T-cell (primary cell): ENCODE measurements around the gene TUBA4B. TPM values are rescaled to one million over a fixed set of nuclear protein-coding genes. Genes with fewer than 3 reads are reported as not detected.
A peak's percentile ranks its signal among the peaks of the same experiment; 100 is the strongest.

ENCODE experiments used
- ATAC-seq, 4 experiments: fragments of 200-7000 bp in 3 of 4; fragments of 150-1000 bp in 1 of 4; cut with Tn5 transposase; replicated peaks in 1 of 4; 1 replicate in 3 of 4; 2 replicates in 1 of 4; pipeline ENCODE4 v1.10.0; 2021; ENCODE audit warnings: moderate library complexity in 3 of 4, mild to moderate bottlenecking in 2 of 4, moderate number of reproducible peaks in 1 of 4
- CTCF ChIA-PET, 2 donors: fragments of 300-600 bp; sonication (Branson Sonifier 250); formaldehyde crosslinking; loops; one replicate each; lab custom pipeline; 2022; ENCODE audit warnings: antibody characterized with exemption in 2 of 2; lab: Charles Lee
- POLR2A ChIA-PET, 2 donors: fragments of 300-600 bp; sonication (Branson Sonifier 250); formaldehyde crosslinking; loops; one replicate each; lab custom pipeline; 2022; ENCODE audit warnings: antibody characterized with exemption in 2 of 2; lab: Charles Lee
- DNase-seq, 35 experiments: peaks; one replicate each; pipeline versions ENCODE4 v3.0.0 to v3.0.0-alpha.2; 2013 to 2023
- H3K27ac ChIP-seq: one replicate; pipeline ENCODE4 v1.5.1; 2013; ENCODE audit warnings: low read length
- H3K27me3 ChIP-seq, 2 experiments: replicated peaks in 1 of 2; 1 replicate in 1 of 2; 2 replicates in 1 of 2; pipeline versions ENCODE4 v1.6.1 to v1.7.0; 2013; ENCODE audit warnings: low read length in 1 of 2, mixed read lengths in 1 of 2; ENCODE audit not compliant: control insufficient read depth in 2 of 2, insufficient read depth in 2 of 2; ENCODE audit errors: extremely low read depth in 1 of 2
- H3K36me3 ChIP-seq, 2 donors: 1 replicate in 1 of 2; 2 replicates in 1 of 2; pipeline versions ENCODE4 v1.6.1 to v1.7.0; 2013; ENCODE audit warnings: low read length in 1 of 2; ENCODE audit not compliant: control insufficient read depth in 2 of 2, insufficient read depth in 1 of 2; ENCODE audit errors: extremely low read depth in 1 of 2
- H3K4me1 ChIP-seq, 2 experiments: 1 replicate in 1 of 2; 2 replicates in 1 of 2; pipeline versions ENCODE4 v1.6.1 to v1.7.0; 2013; ENCODE audit warnings: low read length in 2 of 2, mixed read lengths in 1 of 2; ENCODE audit not compliant: insufficient read depth in 2 of 2, control insufficient read depth in 1 of 2; ENCODE audit errors: extremely low read depth in 1 of 2
- H3K4me3 ChIP-seq, 2 donors: 1 replicate in 1 of 2; 2 replicates in 1 of 2; pipeline versions ENCODE4 v1.5.1 to v1.7.0; 2013; ENCODE audit warnings: mild to moderate bottlenecking in 2 of 2, low read length in 1 of 2, moderate library complexity in 1 of 2; ENCODE audit not compliant: control insufficient read depth in 1 of 2; ENCODE audit errors: extremely low read depth in 1 of 2
- H3K9me3 ChIP-seq: 2 replicates; pipeline ENCODE4 v1.7.0; 2013
- H3K27ac Mint-ChIP-seq, 2 donors: one replicate each; pipeline ENCODE4 v1.8.0; 2020 to 2021; ENCODE audit warnings: mild to moderate bottlenecking in 2 of 2, mixed read lengths in 2 of 2
- H3K27me3 Mint-ChIP-seq, 2 donors: one replicate each; pipeline ENCODE4 v1.8.0; 2021 to 2022; ENCODE audit warnings: mixed read lengths in 2 of 2
- H3K36me3 Mint-ChIP-seq: one replicate; pipeline ENCODE4 v1.8.0; 2021; ENCODE audit warnings: mixed read lengths
- H3K4me1 Mint-ChIP-seq, 3 donors: one replicate each; pipeline ENCODE4 v1.8.0; 2020 to 2022; ENCODE audit warnings: mixed read lengths in 3 of 3, mild to moderate bottlenecking in 1 of 3
- H3K4me3 Mint-ChIP-seq, 3 donors: one replicate each; pipeline ENCODE4 v1.8.0; 2020 to 2022; ENCODE audit warnings: mild to moderate bottlenecking in 3 of 3, mixed read lengths in 3 of 3, moderate library complexity in 3 of 3
- H3K9me3 Mint-ChIP-seq, 3 donors: one replicate each; pipeline ENCODE4 v1.8.0; 2020 to 2022; ENCODE audit warnings: mixed read lengths in 3 of 3
- WGBS: methylation state at CpG from one replicate; pipeline ENCODE4 v1.1.5; 2013; ENCODE audit warnings: missing lambda C conversion rate; ENCODE audit not compliant: insufficient coverage; 5-methylcytosine and 5-hydroxymethylcytosine counted together
- total RNA-seq, 35 experiments: library from RNA in 6 of 35; stranded (reverse) in 6 of 35; fragments of 120-200 nt in 1 of 35; gene quantifications; one replicate each; pipeline versions ENCODE4 v1.2.1 to v1.2.4 and lab custom pipeline; 2013 to 2026

The TUBA4B gene
- total RNA-seq, 5 donors from 2014 or later (not counting 1 experiment from before 2014, with no cell fraction given) = not detected

DNA sequence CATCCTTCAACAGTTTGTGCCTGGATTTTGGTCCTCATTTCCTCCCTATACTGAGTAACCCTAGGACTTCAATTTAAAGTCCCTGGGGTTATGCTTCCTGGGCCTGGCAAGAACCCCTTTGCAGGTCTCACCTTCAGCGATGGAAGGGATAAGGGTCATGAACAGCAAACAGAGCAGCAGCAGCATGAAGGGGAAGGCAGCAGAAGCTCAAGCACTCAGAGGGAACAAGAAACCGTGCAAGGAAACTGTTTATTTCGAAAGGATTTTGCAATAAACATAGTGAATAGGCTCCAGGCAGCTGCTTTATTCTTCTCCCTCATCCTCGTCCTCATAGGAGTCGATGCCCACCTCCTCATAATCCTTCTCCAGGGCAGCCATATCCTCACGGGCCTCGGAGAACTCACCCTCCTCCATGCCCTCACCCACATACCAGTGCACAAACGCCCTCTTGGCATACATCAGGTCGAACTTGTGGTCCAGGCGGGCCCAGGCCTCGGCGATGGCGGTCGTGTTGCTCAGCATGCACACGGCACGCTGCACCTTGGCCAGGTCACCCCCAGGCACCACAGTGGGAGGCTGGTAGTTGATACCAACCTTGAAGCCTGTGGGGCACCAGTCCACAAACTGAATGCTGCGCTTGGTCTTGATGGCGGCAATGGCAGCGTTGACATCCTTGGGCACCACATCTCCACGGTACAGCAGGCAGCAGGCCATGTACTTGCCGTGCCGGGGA, 2.8 kb upstream of the TUBA4B start:
- Mint-ChIP-seq H3K4me1 (peaks cover 72 to 76% (median 74%) of the 10 kb centered on the region in 3 donors), H3K9me3 (no peaks in the 10 kb centered on the region), H3K27ac (peak overlapping the region; percentile 98 to 99), H3K4me3 (peak overlapping the region; percentile 75 to 96 (median 83)), H3K36me3 (peaks cover 39% of the 10 kb centered on the region), H3K27me3 (no peaks in the 10 kb centered on the region)
- Histone ChIP-seq H3K27me3 (no peaks in the 10 kb centered on the region), H3K4me3 (peak overlapping the region; percentile 42 to 64), H3K9me3 (no peaks in the 10 kb centered on the region), H3K36me3 (peaks cover 15 to 41% of the 10 kb centered on the region in 2 donors), H3K4me1 (peaks cover 51 to 80% of the 10 kb centered on the region in 2 experiments), H3K27ac (peak overlapping the region; percentile 94)
- WGBS = 76% methylated on average over 17 of the region's 22 CpGs
- ATAC-seq (no peak), DNase-seq (peak in 1 of 35 experiments; percentile 26)
- CTCF ChIA-PET = interaction anchor here in 1 of 2 donors (0.5 to 1.9 kb wide), 5 partner anchors 9 to 91 kb away, joined by 3 to 6 read pairs (median 4); partner anchors contain the start of genes ANKZF1 and ATG9A
- POLR2A ChIA-PET = interaction anchor here (0.5 to 3.0 kb wide), 8 partner anchors 11 to 74 kb away, joined by 3 to 14 read pairs (median 4); partner anchors contain the start of genes DNAJB2 (in 2 of the 2), ANKZF1 (in 1 of the 2), ATG9A (in 1 of the 2) and CNPPD1 (in 1 of the 2)

DNA sequence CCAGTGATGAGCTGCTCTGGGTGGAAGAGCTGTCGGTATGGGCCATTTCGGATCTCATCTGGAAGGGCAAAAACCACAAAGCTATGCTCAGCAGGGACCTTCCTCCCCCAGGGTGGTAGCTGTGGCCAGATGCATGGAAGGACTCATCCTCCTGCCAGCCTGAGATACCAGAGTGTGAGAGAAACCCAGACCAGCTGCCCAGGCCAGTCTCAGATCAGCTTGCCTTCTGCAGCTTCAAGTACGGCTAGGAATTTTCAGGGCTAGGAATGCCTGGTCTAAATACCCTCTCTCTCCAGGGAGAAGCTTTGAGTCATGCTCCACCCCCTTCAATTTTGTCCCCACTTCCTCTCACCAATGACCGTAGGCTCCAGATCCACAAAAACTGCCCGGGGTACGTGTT, 1.4 kb upstream of the TUBA4B start:
- peaks cover 43 to 70% of the 10 kb centered on the region in 2 experiments for H3K4me1 ChIP-seq
- peak overlapping the region; percentile 95 to 99 for H3K4me3 ChIP-seq
- Mint-ChIP-seq H3K27me3 (no peaks in the 10 kb centered on the region), H3K4me3 (peak overlapping the region; percentile 75 to 96 (median 83)), H3K9me3 (no peaks in the 10 kb centered on the region), H3K4me1 (peaks cover 70 to 72% (median 72%) of the 10 kb centered on the region in 3 donors), H3K27ac (peak overlapping the region; percentile 98 to 99), H3K36me3 (peaks cover 39% of the 10 kb centered on the region)
- ChIA-PET CTCF (interaction anchor here (0.8 to 1.2 kb wide), 3 partner anchors 26 to 40 kb away, joined by 3 to 4 read pairs (median 3); partner anchors contain the start of gene DNAJB2 (in 1 of the 2)), POLR2A (interaction anchor here (0.6 to 1.7 kb wide), 6 partner anchors 10 to 965 kb away, joined by 3 to 9 read pairs (median 4); partner anchors contain the start of genes ANKZF1 (in 1 of the 2) and ATG9A (in 1 of the 2))
- H3K27ac ChIP-seq = peak overlapping the region; percentile 94
- no peaks in the 10 kb centered on the region for H3K27me3 ChIP-seq
- 71% methylated on average over 1 of the region's 6 CpGs for WGBS
- DNase-seq (no peak), ATAC-seq (no peak)
- H3K9me3 ChIP-seq = no peaks in the 10 kb centered on the region
- H3K36me3 ChIP-seq = peaks cover 15 to 41% of the 10 kb centered on the region in 2 donors

DNA sequence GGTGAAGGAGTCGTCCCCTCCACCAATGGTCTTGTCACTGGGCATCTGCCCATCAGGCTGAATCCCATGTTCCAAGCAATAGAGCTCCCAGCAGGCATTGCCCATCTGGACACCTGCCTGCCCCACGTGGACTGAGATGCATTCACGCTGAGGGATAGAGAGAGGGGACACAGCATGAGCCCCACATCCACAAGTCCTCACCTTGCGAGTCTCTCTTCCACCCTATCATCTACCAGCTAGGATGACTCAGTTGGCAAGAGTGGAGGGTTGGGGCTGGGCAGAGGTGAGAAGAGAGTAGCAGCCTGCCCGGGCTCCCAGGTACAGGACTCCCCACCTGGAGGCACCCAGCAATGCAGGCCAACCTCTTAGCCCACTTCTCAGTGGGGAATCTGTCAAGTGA, 959 bp upstream of the TUBA4B start:
- peak overlapping the region; percentile 75 to 96 (median 83) for H3K4me3 Mint-ChIP-seq
- H3K4me3 ChIP-seq = peak overlapping the region; percentile 95 to 99
- H3K27me3 ChIP-seq = no peaks in the 10 kb centered on the region
- H3K27me3 Mint-ChIP-seq = no peaks in the 10 kb centered on the region
- peak overlapping the region; percentile 94 for H3K27ac ChIP-seq
- H3K9me3 ChIP-seq = no peaks in the 10 kb centered on the region
- no peak for ATAC-seq
- H3K4me1 Mint-ChIP-seq = peaks cover 66 to 67% (median 67%) of the 10 kb centered on the region in 3 donors
- no CpG with 5 or more reads among the region's 5 CpGs for WGBS
- ChIA-PET CTCF (interaction anchor here (0.6 to 1.2 kb wide), 4 partner anchors 26 to 50 kb away, joined by 3 to 4 read pairs (median 4); partner anchors contain the start of gene DNAJB2 (in 1 of the 2)), POLR2A (interaction anchor here (0.6 to 1.7 kb wide), 5 partner anchors 10 to 966 kb away, joined by 3 to 9 read pairs (median 4); partner anchors contain the start of genes ANKZF1 (in 1 of the 2) and ATG9A (in 1 of the 2))
- H3K27ac Mint-ChIP-seq = peak overlapping the region; percentile 98 to 99
- H3K9me3 Mint-ChIP-seq = no peaks in the 10 kb centered on the region
- H3K36me3 ChIP-seq = peaks cover 15 to 41% of the 10 kb centered on the region in 2 donors
- peaks cover 38 to 66% of the 10 kb centered on the region in 2 experiments for H3K4me1 ChIP-seq
- peak in 4 of 35 experiments; percentile 29 to 40 (median 36) for DNase-seq
- peaks cover 39% of the 10 kb centered on the region for H3K36me3 Mint-ChIP-seq

DNA sequence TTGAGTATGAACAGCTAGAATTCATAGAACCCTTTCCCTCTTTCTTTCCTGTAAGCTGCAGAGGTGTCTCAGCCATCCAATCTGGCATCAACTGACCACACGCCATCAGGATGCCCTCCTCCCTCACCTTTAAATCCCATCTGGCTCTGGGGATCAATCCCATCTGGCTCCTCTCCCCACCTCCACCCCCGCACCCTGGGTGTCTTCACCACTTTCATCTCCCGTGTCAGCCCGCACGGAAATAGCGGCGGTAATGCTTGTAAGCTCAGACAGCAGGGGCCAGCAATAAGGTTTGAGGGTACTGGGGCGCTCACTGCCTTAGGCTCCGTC, 508 bp upstream of the TUBA4B start:
- ATAC-seq (peak in 2 of 4 experiments; percentile 3 to 4), DNase-seq (peak in 12 of 35 experiments; percentile 22 to 57 (median 28))
- H3K36me3 Mint-ChIP-seq = peaks cover 39% of the 10 kb centered on the region
- peaks cover 36 to 61% of the 10 kb centered on the region in 2 experiments for H3K4me1 ChIP-seq
- H3K27ac ChIP-seq = peak overlapping the region; percentile 94
- H3K36me3 ChIP-seq = peaks cover 15 to 41% of the 10 kb centered on the region in 2 donors
- no peaks in the 10 kb centered on the region for H3K27me3 ChIP-seq
- no peaks in the 10 kb centered on the region for H3K9me3 Mint-ChIP-seq
- H3K4me3 ChIP-seq = peak overlapping the region; percentile 95 to 99
- ChIA-PET POLR2A (interaction anchor here (0.6 to 2.7 kb wide), 7 partner anchors 7 to 75 kb away, joined by 3 to 32 read pairs (median 4); partner anchors contain the start of genes GLB1L (in 2 of the 2), STK16 (in 2 of the 2), ABCB6 (in 1 of the 2) and ANKZF1 (in 1 of the 2)), CTCF (interaction anchor here (0.6 to 1.2 kb wide), 5 partner anchors 26 to 50 kb away, joined by 3 to 6 read pairs (median 4); no protein-coding TSS in a partner anchor)
- WGBS = 4% methylated on average over 9 of the region's 9 CpGs
- H3K4me3 Mint-ChIP-seq = peak overlapping the region; percentile 75 to 96 (median 83)
- peaks cover 62 to 63% (median 63%) of the 10 kb centered on the region in 3 donors for H3K4me1 Mint-ChIP-seq
- H3K9me3 ChIP-seq = no peaks in the 10 kb centered on the region
- peak overlapping the region; percentile 98 to 99 for H3K27ac Mint-ChIP-seq
- H3K27me3 Mint-ChIP-seq = no peaks in the 10 kb centered on the region

DNA sequence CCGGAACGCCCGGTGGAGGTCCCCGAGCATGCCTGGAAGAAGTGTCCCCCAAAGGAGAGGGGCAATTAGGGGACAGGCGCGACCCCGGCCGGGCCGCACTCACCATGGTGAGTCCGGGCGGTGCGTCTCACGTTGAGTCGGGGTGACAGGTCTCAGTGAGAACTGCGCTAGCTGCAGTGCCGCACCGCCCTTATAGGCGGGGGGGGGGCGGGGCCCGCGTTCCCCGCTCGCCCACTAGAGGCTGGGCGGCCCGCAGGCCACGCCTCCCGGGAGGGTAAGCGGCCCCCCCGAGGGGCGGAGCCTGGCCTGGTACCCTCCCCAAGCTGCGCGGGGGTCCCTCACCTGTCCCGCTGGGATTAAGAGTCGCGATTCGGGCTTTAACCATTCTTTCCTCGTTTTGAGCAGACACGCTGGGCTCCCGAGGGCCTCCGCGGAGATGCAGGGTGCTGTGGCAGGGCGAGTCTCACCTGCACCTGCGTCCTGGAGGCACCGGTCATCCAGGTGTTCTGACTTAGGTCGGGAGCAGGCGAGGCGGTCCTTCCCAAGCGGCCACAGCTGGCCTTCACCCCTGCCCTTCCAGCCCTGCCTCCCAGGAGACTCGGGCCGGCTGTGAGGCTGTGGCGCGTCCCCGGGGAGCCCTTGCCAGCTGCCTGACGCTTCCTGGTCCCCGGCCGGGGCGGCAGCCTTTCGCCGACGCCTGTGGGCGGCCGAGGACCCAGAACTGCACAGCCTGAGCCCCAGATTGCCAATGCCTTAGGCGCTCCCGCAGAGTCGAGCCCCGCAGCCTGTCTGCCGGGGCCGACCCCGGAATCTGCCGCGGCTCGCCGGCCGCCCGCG, 928 bp downstream of the TUBA4B start, which contains the start of gene TUBA4A:
Gene TUBA4A, minus strand, starts transcription at position 166 of the 837 bp plus-strand sequence. Its CDS starts 60 bp downstream, at position 106.
- H3K4me1 Mint-ChIP-seq = peaks cover 47 to 48% (median 48%) of the 10 kb centered on the region in 3 donors
- under 1% methylated on average over 75 of the region's 76 CpGs for WGBS
- POLR2A ChIA-PET = interaction anchor here (0.6 to 2.7 kb wide), 13 partner anchors 9 to 858 kb away, joined by 3 to 32 read pairs (median 6); partner anchors contain the start of genes GLB1L (in 2 of the 2), STK16 (in 2 of the 2), ANKZF1 (in 1 of the 2) and ATG9A (in 1 of the 2)
- Histone ChIP-seq H3K27ac (peak within 1 kb of the TSS; percentile 94), H3K4me1 (peaks cover 25 to 47% of the 10 kb centered on the region in 2 experiments), H3K36me3 (peaks cover 13 to 29% of the 10 kb centered on the region in 2 donors), H3K9me3 (no peaks in the 10 kb centered on the region), H3K27me3 (no peaks in the 10 kb centered on the region), H3K4me3 (peak within 1 kb of the TSS; percentile 95 to 99)
- no peaks in the 10 kb centered on the region for H3K9me3 Mint-ChIP-seq
- H3K4me3 Mint-ChIP-seq = peak within 1 kb of the TSS; percentile 75 to 96 (median 83)
- H3K27me3 Mint-ChIP-seq = no peaks in the 10 kb centered on the region
- DNase-seq (peak; percentile 82 to 96 (median 89)), ATAC-seq (peak; percentile 77 to 87 (median 78))
- peak within 1 kb of the TSS; percentile 98 to 99 for H3K27ac Mint-ChIP-seq
- CTCF ChIA-PET = interaction anchor here (0.6 to 2.7 kb wide), 16 partner anchors 9 to 349 kb away, joined by 3 to 38 read pairs (median 6); partner anchors contain the start of genes ANKZF1 (in 1 of the 2), ATG9A (in 1 of the 2), CNPPD1 (in 1 of the 2) and DNAJB2 (in 1 of the 2)
- H3K36me3 Mint-ChIP-seq = peaks cover 30% of the 10 kb centered on the region
